Neural crest cell (in vitro differentiated cells): ENCODE measurements around the gene SRA1. TPM values are rescaled to one million over a fixed set of nuclear protein-coding genes. Genes with fewer than 3 reads are reported as not detected.

Source experiments
- DNase-seq: peaks from one replicate; pipeline ENCODE4 v3.0.0; 2021; ENCODE audit warnings: low read depth, mixed read lengths, low spot score
- H3K27ac Mint-ChIP-seq: one replicate; pipeline ENCODE4 v1.8.0; 2021; ENCODE audit warnings: mild to moderate bottlenecking, mixed read lengths; ENCODE audit not compliant: unreplicated experiment
- H3K27me3 Mint-ChIP-seq: 2 replicates; pipeline ENCODE4 v1.8.0; 2021; ENCODE audit warnings: low read depth, mild to moderate bottlenecking, mixed read lengths
- H3K36me3 Mint-ChIP-seq: 2 replicates; pipeline ENCODE4 v1.8.0; 2021; ENCODE audit warnings: low read depth, mild to moderate bottlenecking, mixed read lengths
- H3K4me1 Mint-ChIP-seq: 2 replicates; pipeline ENCODE4 v1.8.0; 2021; ENCODE audit warnings: mixed read lengths
- H3K4me3 Mint-ChIP-seq: one replicate; pipeline ENCODE4 v1.8.0; 2021; ENCODE audit warnings: mild to moderate bottlenecking, mixed read lengths
- H3K9me3 Mint-ChIP-seq: 2 replicates; pipeline ENCODE4 v1.8.0; 2021; ENCODE audit warnings: mixed read lengths
- total RNA-seq: library from RNA; stranded (reverse); gene quantifications from 2 replicates; pipeline ENCODE4 v1.2.1, GENCODE V29; 2021
- TF ChIP-seq, protein P1 (sequence below): fragments of 200-600 bp; sonication (generic); conservative IDR thresholded peaks from 2 replicates; pipeline ENCODE4 v1.5.0; 2021; ENCODE audit warnings: antibody characterized with exemption, mild to moderate bottlenecking

SRA1 gene
- total RNA-seq, 1 donor from 2014 or later, result 36.3 TPM

DNA sequence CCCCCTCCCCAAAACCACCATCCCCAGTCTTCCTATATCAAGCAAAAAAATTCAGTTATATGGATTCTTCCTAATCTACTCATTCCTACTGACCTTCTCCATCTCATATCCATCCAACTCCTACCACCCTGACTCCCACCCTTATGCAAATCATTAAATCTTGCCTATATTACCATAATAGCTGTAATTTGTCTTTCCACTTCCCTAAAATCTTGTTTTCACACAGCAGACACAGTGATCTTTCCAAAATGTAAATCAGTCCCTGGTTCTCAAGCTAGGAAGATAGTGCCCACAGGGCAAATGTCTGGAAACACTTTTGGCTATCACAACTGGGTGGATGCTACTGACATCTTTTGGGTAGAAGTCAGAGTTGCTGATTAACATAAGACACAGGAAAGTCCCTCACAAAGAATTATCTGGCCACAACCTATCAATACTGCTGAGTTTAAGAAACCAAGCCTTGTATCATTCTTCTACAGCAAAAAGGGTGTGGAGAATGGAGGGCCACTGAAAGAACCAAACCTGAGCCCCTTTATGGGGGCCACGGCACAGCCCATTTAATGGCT lies 1.4 kb downstream of the SRA1 start:
- no peak overlapping the region for H3K27ac Mint-ChIP-seq
- TF ChIP-seq, protein P1, sequence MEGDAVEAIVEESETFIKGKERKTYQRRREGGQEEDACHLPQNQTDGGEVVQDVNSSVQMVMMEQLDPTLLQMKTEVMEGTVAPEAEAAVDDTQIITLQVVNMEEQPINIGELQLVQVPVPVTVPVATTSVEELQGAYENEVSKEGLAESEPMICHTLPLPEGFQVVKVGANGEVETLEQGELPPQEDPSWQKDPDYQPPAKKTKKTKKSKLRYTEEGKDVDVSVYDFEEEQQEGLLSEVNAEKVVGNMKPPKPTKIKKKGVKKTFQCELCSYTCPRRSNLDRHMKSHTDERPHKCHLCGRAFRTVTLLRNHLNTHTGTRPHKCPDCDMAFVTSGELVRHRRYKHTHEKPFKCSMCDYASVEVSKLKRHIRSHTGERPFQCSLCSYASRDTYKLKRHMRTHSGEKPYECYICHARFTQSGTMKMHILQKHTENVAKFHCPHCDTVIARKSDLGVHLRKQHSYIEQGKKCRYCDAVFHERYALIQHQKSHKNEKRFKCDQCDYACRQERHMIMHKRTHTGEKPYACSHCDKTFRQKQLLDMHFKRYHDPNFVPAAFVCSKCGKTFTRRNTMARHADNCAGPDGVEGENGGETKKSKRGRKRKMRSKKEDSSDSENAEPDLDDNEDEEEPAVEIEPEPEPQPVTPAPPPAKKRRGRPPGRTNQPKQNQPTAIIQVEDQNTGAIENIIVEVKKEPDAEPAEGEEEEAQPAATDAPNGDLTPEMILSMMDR, result no peak

DNA sequence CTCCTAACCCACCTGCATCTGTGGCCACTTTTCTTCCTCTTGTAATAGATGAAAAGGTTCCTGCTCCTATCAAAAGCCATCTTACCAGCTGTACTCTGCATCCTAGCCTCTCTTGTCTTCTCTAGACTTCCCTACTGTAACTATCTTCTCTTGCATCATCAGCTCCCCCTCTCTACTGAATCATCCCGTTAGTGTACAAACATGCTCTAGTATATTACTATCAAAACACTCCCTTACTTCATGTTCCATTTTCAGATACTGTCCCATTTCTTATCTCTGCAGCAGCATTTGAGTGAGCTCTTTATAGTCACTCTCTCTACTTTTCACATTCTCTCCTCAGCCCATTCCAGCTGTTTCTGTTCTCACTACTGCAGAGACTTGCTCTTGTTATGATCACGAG lies 2.8 kb downstream of the SRA1 start:
- no peak overlapping the region for H3K27ac Mint-ChIP-seq
- peaks cover 10% of the 10 kb centered on the region for H3K36me3 Mint-ChIP-seq
- DNase-seq, result no peak
- no peaks in the 10 kb centered on the region for H3K27me3 Mint-ChIP-seq
- H3K4me3 Mint-ChIP-seq, result peak overlapping the region; percentile 8
- TF ChIP-seq, protein P1, result no peak
- H3K4me1 Mint-ChIP-seq, result peaks cover 31% of the 10 kb centered on the region
- no peaks in the 10 kb centered on the region for H3K9me3 Mint-ChIP-seq

More for the DNA sequence above, 1.4 kb downstream of the SRA1 start:
- peaks cover 5% of the 10 kb centered on the region for H3K36me3 Mint-ChIP-seq
- peak overlapping the region; percentile 97 for H3K4me3 Mint-ChIP-seq
- H3K9me3 Mint-ChIP-seq, result no peaks in the 10 kb centered on the region
- peaks cover 31% of the 10 kb centered on the region for H3K4me1 Mint-ChIP-seq
- no peak for DNase-seq
- H3K27me3 Mint-ChIP-seq, result no peaks in the 10 kb centered on the region

DNA sequence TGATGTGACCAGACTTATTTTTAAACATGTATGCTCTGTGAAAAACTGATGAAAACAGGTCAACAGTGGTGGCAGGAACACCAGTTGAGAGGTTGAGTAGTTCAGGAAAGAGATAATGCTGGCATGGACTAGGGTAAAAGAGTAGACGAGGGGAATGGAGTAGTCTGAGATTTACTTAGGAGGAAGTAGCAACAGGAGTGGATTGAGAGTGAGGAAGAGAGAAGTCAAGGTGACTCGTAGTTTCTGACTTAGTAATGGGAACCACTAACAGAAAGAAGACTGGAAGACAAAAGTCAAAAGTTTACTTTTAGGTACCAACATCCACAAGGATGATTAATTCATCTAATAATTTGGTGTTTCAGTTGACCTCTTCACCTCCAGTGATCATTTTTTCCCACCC lies 3.6 kb downstream of the SRA1 start:
- no peaks in the 10 kb centered on the region for H3K27me3 Mint-ChIP-seq
- H3K4me3 Mint-ChIP-seq, result peak overlapping the region; percentile 36
- no peak for DNase-seq
- H3K27ac Mint-ChIP-seq, result peak overlapping the region; percentile 4
- H3K9me3 Mint-ChIP-seq, result no peaks in the 10 kb centered on the region
- TF ChIP-seq, protein P1, result no peak
- peaks cover 37% of the 10 kb centered on the region for H3K4me1 Mint-ChIP-seq
- H3K36me3 Mint-ChIP-seq, result peaks cover 10% of the 10 kb centered on the region

DNA sequence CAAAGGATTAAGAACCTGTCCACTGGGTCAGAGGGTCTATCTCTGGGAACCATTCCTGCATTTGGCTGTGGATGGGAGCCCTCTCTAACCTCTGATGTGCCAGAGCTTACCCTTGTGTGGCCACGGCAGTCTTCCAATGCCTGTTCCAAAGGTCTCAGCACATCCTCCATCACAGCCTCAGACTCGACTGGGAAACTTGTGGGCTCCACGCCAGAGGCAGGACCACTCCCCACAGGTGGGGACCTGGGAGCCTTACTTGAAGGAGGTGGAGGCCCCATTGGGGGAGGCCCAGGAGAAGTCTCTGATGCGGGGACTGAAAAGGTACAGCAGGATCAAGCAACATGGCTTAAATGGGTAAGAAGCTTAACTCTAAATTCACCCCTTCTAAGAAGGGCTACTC lies 5.4 kb downstream of the SRA1 start:
- Mint-ChIP-seq H3K4me1 (peaks cover 46% of the 10 kb centered on the region), H3K27me3 (peaks cover 2% of the 10 kb centered on the region), H3K27ac (no peak overlapping the region), H3K36me3 (peaks cover 10% of the 10 kb centered on the region), H3K9me3 (no peaks in the 10 kb centered on the region), H3K4me3 (peak overlapping the region; percentile 33)
- DNase-seq, result no peak
- TF ChIP-seq, protein P1, result no peak

GRCh38 chr5:140550147-140551079 lies 6.9 kb downstream of the SRA1 start:
- TF ChIP-seq, protein P1, result no peak
- Mint-ChIP-seq H3K4me1 (peaks cover 41% of the 10 kb centered on the region), H3K27ac (no peak overlapping the region), H3K36me3 (peaks cover 10% of the 10 kb centered on the region), H3K9me3 (no peaks in the 10 kb centered on the region), H3K27me3 (peaks cover 2% of the 10 kb centered on the region), H3K4me3 (peak overlapping the region; percentile 47)
- no peak for DNase-seq
